Small intestine (tissue), 7 donors: ENCODE measurements around the gene ARHGAP35. TPM values are rescaled to one million over a fixed set of nuclear protein-coding genes. Genes with fewer than 3 reads are reported as not detected.
"Not testable (repeated sequence)": the region's sequence is repeated elsewhere in the genome, so short reads cannot be mapped to it uniquely, and the experiment has no call there.

Experiments
- DNase-seq, 2 donors: peaks; one replicate each; pipeline versions ENCODE4 v3.0.0 to v3.0.0-alpha.2; 2013
- FAIRE-seq: peaks from 2 replicates; lab custom pipeline; 2012; peaks lifted over from hg19 to GRCh38; lab: Jason Lieb, UNC
- H3K27ac ChIP-seq, 3 donors: one replicate each; pipeline ENCODE4 v1.5.1; 2013; ENCODE audit warnings: low read length in 2 of 3, mild to moderate bottlenecking in 2 of 3, control low read depth in 1 of 3, inconsistent platforms in 1 of 3, low read depth in 1 of 3, moderate library complexity in 1 of 3
- H3K27me3 ChIP-seq, 3 donors: one replicate each; pipeline ENCODE4 v1.6.1; 2013; ENCODE audit warnings: low read length in 3 of 3, inconsistent platforms in 1 of 3; ENCODE audit not compliant: control insufficient read depth in 3 of 3, insufficient read depth in 3 of 3
- H3K36me3 ChIP-seq, 3 donors: one replicate each; pipeline ENCODE4 v1.6.1; 2013; ENCODE audit warnings: low read length in 3 of 3, inconsistent platforms in 1 of 3, low read depth in 1 of 3, mild to moderate bottlenecking in 1 of 3, moderate library complexity in 1 of 3; ENCODE audit not compliant: control insufficient read depth in 3 of 3, insufficient read depth in 2 of 3
- H3K4me1 ChIP-seq, 3 donors: one replicate each; pipeline ENCODE4 v1.6.1; 2013; ENCODE audit warnings: low read length in 2 of 3, inconsistent platforms in 1 of 3, low read depth in 1 of 3, mild to moderate bottlenecking in 1 of 3, moderate library complexity in 1 of 3; ENCODE audit not compliant: control insufficient read depth in 3 of 3, insufficient read depth in 2 of 3
- H3K4me3 ChIP-seq, 3 donors: one replicate each; pipeline ENCODE4 v1.5.1; 2013; ENCODE audit warnings: low read length in 3 of 3, control low read depth in 1 of 3, inconsistent platforms in 1 of 3, low read depth in 1 of 3, mild to moderate bottlenecking in 1 of 3, moderate library complexity in 1 of 3
- H3K9me3 ChIP-seq, 2 donors: one replicate each; pipeline ENCODE4 v1.6.1; 2013; ENCODE audit warnings: low read depth in 1 of 2, low read length in 1 of 2; ENCODE audit not compliant: control insufficient read depth in 2 of 2, insufficient read depth in 1 of 2
- WGBS, 3 donors: extraction: QIAGEN DNeasy Blood & Tissue Kit; methylation state at CpG; one replicate each; pipeline ENCODE4 v1.1.7; 2013; 5-methylcytosine and 5-hydroxymethylcytosine counted together
- polyA plus RNA-seq, 4 donors: library from polyadenylated mRNA; stranded (reverse) in 3 of 4; unstranded in 1 of 4; fragments of 200-250 nt in 3 of 4; fragments of 120-200 nt in 1 of 4; gene quantifications; one replicate each; pipeline versions ENCODE4 v1.2.1 to v1.2.3, GENCODE V29; 2013
- donor health status: healthy with polysubstance abuse.
- donor health status: control.
- donor health status: control.
- donor health status: Bipolar disorder and iron deficiency.
- donor health status: healthy.

The ARHGAP35 gene
- polyA plus RNA-seq, 4 donors, result 12.7 to 46.5 (median 19.6) TPM

GRCh38 chr19:46868025-46868802 lies 7.4 kb downstream of the ARHGAP35 start:
- FAIRE-seq, result no peak
- no peak overlapping the region for H3K4me3 ChIP-seq
- H3K27ac ChIP-seq, result peak overlapping the region in 1 of 3 donors; percentile 20
- 76 to 82% (median 80%) methylated on average over 4 of the region's 4 CpGs for WGBS, 3 donors
- no peak for DNase-seq
- no peaks in the 10 kb centered on the region for H3K9me3 ChIP-seq
- H3K27me3 ChIP-seq, result no peaks in the 10 kb centered on the region
- peaks cover 2 to 28% (median 12%) of the 10 kb centered on the region in 3 donors for H3K4me1 ChIP-seq
- peaks cover 0 to 16% (median 4%) of the 10 kb centered on the region in 3 donors for H3K36me3 ChIP-seq

GRCh38 chr19:46871173-46871572 lies 10.4 kb downstream of the ARHGAP35 start:
- FAIRE-seq, H3K9me3 ChIP-seq, H3K27ac ChIP-seq, H3K4me3 ChIP-seq, H3K27me3 ChIP-seq, DNase-seq: not testable (repeated sequence)
- peaks cover 3 to 16% (median 4%) of the 10 kb centered on the region in 3 donors for H3K4me1 ChIP-seq
- WGBS, 3 donors, result 89 to 97% (median 92%) methylated on average over 5 of the region's 5 CpGs
- H3K36me3 ChIP-seq, result peaks cover 0 to 14% (median 4%) of the 10 kb centered on the region in 3 donors

- peaks cover 0 to 3% (median 2%) of the 10 kb centered on the region in 3 donors for H3K4me1 ChIP-seq
- peaks cover 0 to 15% (median 4%) of the 10 kb centered on the region in 3 donors for H3K36me3 ChIP-seq
- WGBS, 3 donors, result 80 to 85% (median 81%) methylated on average over 4 of the region's 4 CpGs
- DNase-seq, result no peak
- no peak overlapping the region for H3K4me3 ChIP-seq
- H3K27me3 ChIP-seq, result no peaks in the 10 kb centered on the region
- no peak for FAIRE-seq
- H3K9me3 ChIP-seq, result no peaks in the 10 kb centered on the region
- no peak overlapping the region for H3K27ac ChIP-seq
These were observed 12.2 kb downstream of the ARHGAP35 start for GRCh38 chr19:46872967-46873366.

DNA sequence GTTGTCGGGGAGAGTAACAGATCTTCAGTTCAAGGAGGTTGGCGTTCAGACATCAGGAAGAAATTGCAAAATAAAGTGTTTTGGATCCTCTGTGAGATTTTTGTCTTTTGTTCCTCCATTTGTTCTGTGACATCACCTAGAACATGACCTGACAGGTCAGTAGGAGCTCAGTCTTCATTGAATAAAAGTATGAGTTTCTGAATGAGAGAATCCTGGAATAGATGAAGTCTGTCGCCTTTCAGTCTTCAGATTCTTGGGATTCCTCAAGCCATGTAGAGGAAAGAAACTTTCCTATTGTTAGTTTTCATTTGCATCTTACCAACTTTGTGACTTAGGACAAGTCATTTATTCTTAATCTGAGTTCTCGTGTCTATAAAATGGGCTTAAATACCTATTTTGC lies 14.4 kb downstream of the ARHGAP35 start:
- no peak for FAIRE-seq
- H3K9me3 ChIP-seq, result no peaks in the 10 kb centered on the region
- peaks cover 0 to 2% (median 0%) of the 10 kb centered on the region in 3 donors for H3K4me1 ChIP-seq
- no peak for DNase-seq
- WGBS, 3 donors, result 82 to 83% (median 82%) methylated on average over 4 of the region's 4 CpGs
- peaks cover 0 to 34% (median 4%) of the 10 kb centered on the region in 3 donors for H3K36me3 ChIP-seq
- H3K4me3 ChIP-seq, result no peak overlapping the region
- no peak overlapping the region for H3K27ac ChIP-seq
- H3K27me3 ChIP-seq, result no peaks in the 10 kb centered on the region

DNA sequence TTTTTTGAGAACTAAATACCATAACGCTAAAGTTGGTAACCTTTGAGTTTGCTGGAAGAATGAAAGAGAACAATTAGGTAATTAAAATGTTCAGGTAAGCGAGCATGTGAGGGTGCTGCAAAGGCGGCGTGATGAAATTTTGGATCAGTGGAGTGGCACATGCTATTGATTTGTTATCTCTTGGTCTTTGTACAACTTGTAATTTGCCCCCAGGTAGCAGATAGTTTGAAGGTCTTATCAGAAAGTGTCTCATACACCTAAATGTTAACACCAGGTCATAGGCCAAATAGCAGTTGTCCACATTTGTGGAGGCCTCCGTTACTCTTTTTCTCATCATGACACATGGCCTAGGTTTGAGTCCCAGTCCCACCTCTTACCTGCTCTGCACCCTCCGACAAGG lies 14.9 kb downstream of the ARHGAP35 start:
- H3K4me3 ChIP-seq, result no peak overlapping the region
- H3K4me1 ChIP-seq, result peaks cover 0 to 2% (median 0%) of the 10 kb centered on the region in 3 donors
- H3K36me3 ChIP-seq, result peaks cover 0 to 35% (median 4%) of the 10 kb centered on the region in 3 donors
- no peak overlapping the region for H3K27ac ChIP-seq
- no peak for FAIRE-seq
- DNase-seq, result no peak
- no peaks in the 10 kb centered on the region for H3K9me3 ChIP-seq
- 50 to 85% (median 71%) methylated on average over 6 of the region's 6 CpGs for WGBS, 3 donors
- no peaks in the 10 kb centered on the region for H3K27me3 ChIP-seq

DNA sequence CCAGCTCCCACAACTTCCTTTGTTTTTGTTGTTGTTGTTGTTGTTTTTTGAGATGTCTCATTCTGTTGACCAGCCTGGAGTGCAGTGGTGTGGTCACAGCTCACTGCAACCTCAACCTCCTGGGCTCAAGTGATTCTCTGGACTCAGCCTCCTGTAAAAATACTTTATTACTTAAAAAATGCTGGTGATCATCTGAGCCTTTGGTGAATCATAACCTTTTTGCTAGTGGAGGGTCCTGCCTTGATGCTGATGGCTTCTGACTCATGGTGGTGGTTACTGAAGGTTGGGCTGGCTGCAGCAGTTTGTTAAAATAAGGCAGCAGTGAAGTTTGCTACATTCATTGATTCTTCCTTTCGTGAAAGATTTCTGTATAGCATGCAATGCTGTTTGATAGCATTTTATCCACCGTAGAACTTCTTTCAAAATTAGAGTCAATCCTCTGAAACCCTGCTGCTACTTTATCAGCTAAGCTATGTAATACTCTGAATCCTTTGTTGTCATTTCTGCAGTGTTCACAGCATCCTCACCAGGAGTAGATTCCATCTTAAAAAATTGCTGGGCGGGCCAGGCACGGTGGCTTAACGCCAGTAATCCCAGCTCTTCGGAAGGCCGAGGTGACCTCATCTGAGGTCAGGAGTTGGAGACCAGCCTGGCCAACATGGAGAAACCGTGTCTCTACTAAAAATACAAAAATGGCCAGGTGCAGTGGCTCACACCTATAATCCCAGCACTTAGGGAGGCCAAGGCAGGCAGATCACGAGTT lies 18.0 kb downstream of the ARHGAP35 start:
- FAIRE-seq, result no peak
- Histone ChIP-seq H3K4me3 (peak overlapping the region in 1 of 3 donors; percentile 14), H3K9me3 (no peaks in the 10 kb centered on the region), H3K36me3 (peaks cover 0 to 32% (median 0%) of the 10 kb centered on the region in 3 donors), H3K4me1 (peaks cover 0 to 10% (median 2%) of the 10 kb centered on the region in 3 donors), H3K27me3 (no peaks in the 10 kb centered on the region), H3K27ac (no peak overlapping the region)
- 82 to 89% (median 89%) methylated on average over 9 of the region's 9 CpGs for WGBS, 3 donors
- no peak for DNase-seq

GRCh38 chr19:46880431-46880830 lies 19.6 kb downstream of the ARHGAP35 start:
- DNase-seq, result no peak
- FAIRE-seq, result no peak
- WGBS, 3 donors, result 92 to 100% (median 98%) methylated on average over 1 of the region's 1 CpG
- H3K36me3 ChIP-seq, result peaks cover 0 to 31% (median 0%) of the 10 kb centered on the region in 3 donors
- peaks cover 0 to 13% (median 0%) of the 10 kb centered on the region in 3 donors for H3K4me1 ChIP-seq
- no peak overlapping the region for H3K4me3 ChIP-seq
- no peak overlapping the region for H3K27ac ChIP-seq
- no peaks in the 10 kb centered on the region for H3K9me3 ChIP-seq
- no peaks in the 10 kb centered on the region for H3K27me3 ChIP-seq

- FAIRE-seq, result no peak
- no peaks in the 10 kb centered on the region for H3K9me3 ChIP-seq
- WGBS, 3 donors, result 84 to 96% (median 92%) methylated on average over 4 of the region's 4 CpGs
- DNase-seq, result peak; percentile 40 to 85
- peaks cover 0 to 33% (median 0%) of the 10 kb centered on the region in 3 donors for H3K36me3 ChIP-seq
- H3K4me1 ChIP-seq, result peaks cover 0 to 14% (median 0%) of the 10 kb centered on the region in 3 donors
- no peaks in the 10 kb centered on the region for H3K27me3 ChIP-seq
- H3K4me3 ChIP-seq, result no peak overlapping the region
- peak overlapping the region in 1 of 3 donors; percentile 43 for H3K27ac ChIP-seq
These were observed 20.3 kb downstream of the ARHGAP35 start for GRCh38 chr19:46881092-46881491.
